Upper lobe of left lung (tissue), 4 donors: ENCODE data around the gene HLA-DPB1.

Experiments
- CTCF ChIP-seq, 6 experiments: fragments of 450-650 bp in 4 of 6; fragments of 200-600 bp in 2 of 6; sonication (generic) in 2 of 6; IDR thresholded peaks; one replicate each; pipeline ENCODE4 v1.5.1; 2016 to 2019; ENCODE audit warnings: antibody characterized with exemption in 6 of 6
- POLR2A ChIP-seq, 4 donors: fragments of 450-650 bp; IDR thresholded peaks; one replicate each; pipeline ENCODE4 v1.5.1; 2016 to 2017; ENCODE audit warnings: antibody characterized with exemption in 4 of 4, mild to moderate bottlenecking in 2 of 4

- no peak for TF ChIP-seq POLR2A (IDR thresholded peaks at IDR 0.05)
- TF ChIP-seq CTCF (IDR thresholded peaks at IDR 0.05): no peak
Measured at GRCh38 chr6:33078919-33079521, 3.2 kb downstream of the HLA-DPB1 start.
